Testis (tissue), 2 donors: ENCODE results near the gene ESRRB.

Source experiments
- CTCF ChIP-seq, 3 experiments: fragments of 450-650 bp in 2 of 3; fragments of 200-600 bp in 1 of 3; sonication (generic) in 1 of 3; IDR thresholded peaks; one replicate each; pipeline ENCODE4 v1.5.1; 2016 to 2019; ENCODE audit warnings: antibody characterized with exemption in 3 of 3, mild to moderate bottlenecking in 2 of 3, moderate library complexity in 1 of 3
- POLR2A ChIP-seq: fragments of 450-650 bp; IDR thresholded peaks from one replicate; pipeline ENCODE4 v1.6.1; 2017; ENCODE audit warnings: antibody characterized with exemption, mild to moderate bottlenecking, moderate library complexity

- no peak for TF ChIP-seq CTCF (IDR thresholded peaks at IDR 0.05)
- TF ChIP-seq POLR2A = no peak
Measured at GRCh38 chr14:76450476-76450875, 74.5 kb downstream of the ESRRB start.
